ENCODE data around the gene LGALS4.

GRCh38 chr19:38836983-38837626 lies 24.4 kb upstream of the LGALS4 start:
- TF ChIP-seq CTCF (IDR thresholded peaks at IDR 0.05; ENCODE audit: low read length) = no peak
- TF ChIP-seq EZH2 (IDR thresholded peaks at IDR 0.05; ENCODE audit: borderline replicate concordance, low read length) = no peak
